Ascending aorta (tissue), 2 donors: ENCODE data around the gene CNPY1. TPM values are rescaled to one million over a fixed set of nuclear protein-coding genes. Genes with fewer than 3 reads are reported as not detected.

ENCODE experiments used
- DNase-seq, 2 donors: peaks; one replicate each; pipeline ENCODE4 v3.0.0-alpha.2; 2019; ENCODE audit warnings: low spot score in 2 of 2
- H3K27ac ChIP-seq, 2 donors: fragments of 200-600 bp; sonication (generic); one replicate each; pipeline ENCODE4 v1.5.1; 2016 to 2017; ENCODE audit warnings: mild to moderate bottlenecking in 1 of 2
- H3K27me3 ChIP-seq: fragments of 200-600 bp; sonication (generic); one replicate; pipeline ENCODE4 v1.5.1; 2017
- H3K36me3 ChIP-seq, 2 donors: fragments of 200-600 bp; sonication (generic); one replicate each; pipeline ENCODE4 v1.5.1; 2016
- H3K4me1 ChIP-seq, 2 donors: fragments of 200-600 bp; sonication (generic); one replicate each; pipeline ENCODE4 v1.5.1; 2016 to 2017; ENCODE audit warnings: mild to moderate bottlenecking in 1 of 2
- H3K4me3 ChIP-seq, 2 donors: fragments of 200-600 bp; sonication (generic); one replicate each; pipeline ENCODE4 v1.5.1; 2016 to 2017; ENCODE audit warnings: mild to moderate bottlenecking in 1 of 2
- H3K9me3 ChIP-seq, 2 donors: fragments of 200-600 bp; sonication (generic); one replicate each; pipeline ENCODE4 v1.5.1; 2016
- CTCF ChIP-seq, 3 experiments: fragments of 200-600 bp in 2 of 3; fragments of 450-650 bp in 1 of 3; sonication (generic) in 2 of 3; IDR thresholded peaks; one replicate each; pipeline ENCODE4 v1.5.1; 2016 to 2019; ENCODE audit warnings: antibody characterized with exemption in 3 of 3, mild to moderate bottlenecking in 1 of 3, moderate library complexity in 1 of 3
- intact Hi-C: fragments of 100-400 bp; cut with DNase I; formaldehyde crosslinking; loops from one replicate; pipeline ENCODE4 v1.15.1; 2023
- total RNA-seq: library from RNA; depleted of rRNA; stranded (reverse); fragments of >200 nt; gene quantifications from one replicate; pipeline ENCODE4 v1.1.0, GENCODE V29; 2016

The CNPY1 gene
- total RNA-seq, 1 donor from 2014 or later, result not detected

- Histone ChIP-seq H3K4me1 (no peaks in the 10 kb centered on the region), H3K27ac (no peak overlapping the region), H3K36me3 (no peaks in the 10 kb centered on the region), H3K27me3 (no peaks in the 10 kb centered on the region), H3K9me3 (no peaks in the 10 kb centered on the region), H3K4me3 (no peak overlapping the region)
- peak in 1 of 2 donors; percentile 40 for DNase-seq
- no peak for TF ChIP-seq CTCF (IDR thresholded peaks at IDR 0.05)
- intact Hi-C loops, result no loop called here
Observed at GRCh38 chr7:155482511-155483183, 63.7 kb downstream of the CNPY1 start.

- Histone ChIP-seq H3K9me3 (no peaks in the 10 kb centered on the region), H3K4me1 (no peaks in the 10 kb centered on the region), H3K36me3 (no peaks in the 10 kb centered on the region), H3K4me3 (no peak overlapping the region), H3K27ac (no peak overlapping the region), H3K27me3 (no peaks in the 10 kb centered on the region)
- peak in 1 of 2 donors; percentile 35 for DNase-seq
- intact Hi-C loops, result no loop called here
- TF ChIP-seq CTCF (IDR thresholded peaks at IDR 0.05), result no peak
Observed at GRCh38 chr7:155481764-155482163, 64.6 kb downstream of the CNPY1 start.

DNA sequence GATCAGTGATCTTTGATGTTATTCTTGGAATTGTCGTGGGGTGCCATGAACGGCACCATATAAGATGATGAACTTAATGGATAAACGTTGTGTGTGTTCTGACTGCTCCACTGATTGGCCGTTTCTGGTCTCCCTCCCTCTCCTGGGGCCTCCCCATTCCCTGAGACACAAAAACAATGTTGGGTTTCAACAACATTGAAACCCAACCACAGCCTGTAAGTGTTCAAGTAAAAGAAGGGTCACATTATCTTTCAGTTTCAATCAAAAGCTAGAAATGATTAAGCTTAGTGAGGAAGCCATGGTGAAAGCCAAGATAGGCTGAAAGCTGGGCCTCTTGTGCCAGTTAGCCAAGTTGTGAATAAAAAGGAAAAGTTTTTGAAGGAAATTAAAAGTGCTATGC, 68.9 kb downstream of the CNPY1 start:
- Histone ChIP-seq H3K27me3 (peaks cover 4% of the 10 kb centered on the region), H3K9me3 (no peaks in the 10 kb centered on the region), H3K36me3 (no peaks in the 10 kb centered on the region), H3K27ac (no peak overlapping the region), H3K4me1 (no peaks in the 10 kb centered on the region), H3K4me3 (no peak overlapping the region)
- intact Hi-C loops, result no loop called here
- no peak for TF ChIP-seq CTCF (IDR thresholded peaks at IDR 0.05)
- DNase-seq, result no peak

DNA sequence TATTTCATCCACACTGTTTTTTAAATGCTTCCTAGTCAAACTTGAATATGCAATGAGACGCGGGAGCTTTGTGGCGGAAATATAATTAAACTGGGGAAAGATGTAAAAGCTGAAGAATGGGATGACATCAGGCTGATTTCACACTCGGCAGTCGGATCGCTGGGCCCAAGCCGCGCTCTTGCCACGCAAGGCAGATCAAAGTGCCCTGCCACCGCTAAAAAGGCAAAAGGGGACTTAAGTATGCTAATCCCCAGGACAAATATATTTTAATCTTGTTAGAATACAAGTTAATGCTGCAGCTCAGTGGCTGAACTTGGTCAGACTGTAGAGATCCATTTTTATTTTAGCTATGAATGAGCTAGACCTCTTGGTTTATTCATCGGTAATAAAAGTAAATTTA, 74.6 kb downstream of the CNPY1 start:
- no peak for DNase-seq
- no peak overlapping the region for H3K27ac ChIP-seq
- intact Hi-C loops, result no loop called here
- peaks cover 14% of the 10 kb centered on the region for H3K27me3 ChIP-seq
- H3K4me1 ChIP-seq, result peaks cover 0 to 10% of the 10 kb centered on the region in 2 donors
- TF ChIP-seq CTCF (IDR thresholded peaks at IDR 0.05), result no peak
- no peak overlapping the region for H3K4me3 ChIP-seq
- no peaks in the 10 kb centered on the region for H3K36me3 ChIP-seq
- no peaks in the 10 kb centered on the region for H3K9me3 ChIP-seq

GRCh38 chr7:155470686-155471638, 75.4 kb downstream of the CNPY1 start:
- intact Hi-C loops, result no loop called here
- Histone ChIP-seq H3K4me3 (no peak overlapping the region), H3K4me1 (peaks cover 0 to 10% of the 10 kb centered on the region in 2 donors), H3K36me3 (no peaks in the 10 kb centered on the region), H3K9me3 (no peaks in the 10 kb centered on the region), H3K27me3 (peaks cover 21% of the 10 kb centered on the region), H3K27ac (no peak overlapping the region)
- DNase-seq, result no peak
- TF ChIP-seq CTCF (IDR thresholded peaks at IDR 0.05), result no peak
